ENCODE data around the gene GNPTG. TPM values are rescaled to one million over a fixed set of nuclear protein-coding genes. Genes with fewer than 3 reads are reported as not detected.

Gene GNPTG
- total and polyA plus RNA-seq, 2 of the 13 experiments (the other 11 are each of a cell fraction or from before 2014, with no cell fraction given), result 22.7 to 71.1 TPM

DNA sequence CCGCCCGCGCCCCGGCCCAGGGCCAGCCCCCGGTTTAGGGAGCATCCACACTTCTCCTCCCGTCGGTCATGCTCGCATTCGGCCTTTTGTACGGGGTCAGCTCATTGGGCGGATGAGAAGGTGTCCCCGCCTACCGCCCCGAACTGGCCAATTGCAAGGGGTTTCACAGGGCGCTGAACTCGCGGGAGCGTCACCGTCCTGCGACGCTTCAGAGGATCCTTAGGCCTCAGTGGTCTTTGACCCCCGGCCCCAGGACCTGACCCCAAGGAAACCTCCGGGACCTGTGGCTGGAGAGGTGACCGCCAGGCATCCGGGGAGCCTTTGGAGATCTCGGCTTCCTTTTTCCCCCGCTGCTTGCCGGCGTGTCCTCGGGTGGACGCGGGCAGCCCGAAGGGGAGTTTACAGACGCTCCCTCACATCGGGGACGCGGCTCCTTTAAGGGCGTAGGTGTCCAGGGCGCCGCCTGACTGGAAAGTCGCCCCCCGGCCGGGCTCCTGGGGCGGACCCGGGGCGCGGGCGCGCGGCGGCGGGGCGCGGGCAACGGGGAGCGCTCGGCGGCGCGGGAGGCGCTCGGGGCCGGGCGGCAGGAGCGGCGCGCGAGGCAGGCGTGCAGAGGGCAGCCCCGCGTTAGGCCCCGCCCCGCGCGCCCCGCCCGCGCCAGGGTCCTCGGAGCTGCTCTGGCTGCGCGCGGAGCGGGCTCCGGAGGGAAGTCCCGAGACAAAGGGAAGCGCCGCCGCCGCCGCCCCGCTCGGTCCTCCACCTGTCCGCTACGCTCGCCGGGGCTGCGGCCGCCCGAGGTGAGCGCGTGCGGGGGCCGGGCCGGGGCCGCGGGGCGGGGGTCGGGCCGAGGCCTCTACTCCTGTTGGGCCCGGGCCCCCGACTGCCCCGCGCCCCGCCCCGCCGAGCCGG lies 42.5 kb upstream of the GNPTG start, which contains the start of gene UBE2I (continued):
- TF ChIP-seq, protein P1, sequence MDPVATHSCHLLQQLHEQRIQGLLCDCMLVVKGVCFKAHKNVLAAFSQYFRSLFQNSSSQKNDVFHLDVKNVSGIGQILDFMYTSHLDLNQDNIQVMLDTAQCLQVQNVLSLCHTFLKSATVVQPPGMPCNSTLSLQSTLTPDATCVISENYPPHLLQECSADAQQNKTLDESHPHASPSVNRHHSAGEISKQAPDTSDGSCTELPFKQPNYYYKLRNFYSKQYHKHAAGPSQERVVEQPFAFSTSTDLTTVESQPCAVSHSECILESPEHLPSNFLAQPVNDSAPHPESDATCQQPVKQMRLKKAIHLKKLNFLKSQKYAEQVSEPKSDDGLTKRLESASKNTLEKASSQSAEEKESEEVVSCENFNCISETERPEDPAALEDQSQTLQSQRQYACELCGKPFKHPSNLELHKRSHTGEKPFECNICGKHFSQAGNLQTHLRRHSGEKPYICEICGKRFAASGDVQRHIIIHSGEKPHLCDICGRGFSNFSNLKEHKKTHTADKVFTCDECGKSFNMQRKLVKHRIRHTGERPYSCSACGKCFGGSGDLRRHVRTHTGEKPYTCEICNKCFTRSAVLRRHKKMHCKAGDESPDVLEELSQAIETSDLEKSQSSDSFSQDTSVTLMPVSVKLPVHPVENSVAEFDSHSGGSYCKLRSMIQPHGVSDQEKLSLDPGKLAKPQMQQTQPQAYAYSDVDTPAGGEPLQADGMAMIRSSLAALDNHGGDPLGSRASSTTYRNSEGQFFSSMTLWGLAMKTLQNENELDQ (CRISPR knock-in tag; IDR thresholded peaks at IDR 0.05; ENCODE audit: borderline replicate concordance), result peak; percentile 74; the same call in 1 of the 2 replicates
- TF ChIP-seq ZNF562 (CRISPR knock-in tag; IDR thresholded peaks at IDR 0.05; ENCODE audit: borderline replicate concordance) (no peak), SMAD9 (CRISPR knock-in tag; IDR thresholded peaks at IDR 0.05) (0 out of 2 replicates have a peak, but pooled peaks have one; percentile 76), ZNF343 (CRISPR knock-in tag; IDR thresholded peaks at IDR 0.05) (0 out of 2 replicates have a peak, but pooled peaks have one; percentile 41), SRSF4 (IDR thresholded peaks at IDR 0.05; ENCODE audit: low read depth, low read length, poor library complexity, severe bottlenecking) (no peak), ZNF577 (CRISPR knock-in tag; IDR thresholded peaks at IDR 0.05; ENCODE audit: borderline replicate concordance, low read depth) (no peak), SMARCC2 (IDR thresholded peaks at IDR 0.05) (no peak), ZKSCAN5 (CRISPR knock-in tag; IDR thresholded peaks at IDR 0.05) (peak; percentile 67; the same call in 1 of the 2 replicates), ZNF256 (CRISPR knock-in tag; conservative IDR thresholded peaks at IDR 0.05) (peak; percentile 86; the same call in 1 of the 2 replicates), MED13 (CRISPR knock-in tag; IDR thresholded peaks at IDR 0.05) (peak; percentile 40; the same call in 1 of the 2 replicates), SRY (CRISPR knock-in tag; IDR thresholded peaks at IDR 0.05) (peak; percentile 97)
- TF ChIP-seq, protein P2, sequence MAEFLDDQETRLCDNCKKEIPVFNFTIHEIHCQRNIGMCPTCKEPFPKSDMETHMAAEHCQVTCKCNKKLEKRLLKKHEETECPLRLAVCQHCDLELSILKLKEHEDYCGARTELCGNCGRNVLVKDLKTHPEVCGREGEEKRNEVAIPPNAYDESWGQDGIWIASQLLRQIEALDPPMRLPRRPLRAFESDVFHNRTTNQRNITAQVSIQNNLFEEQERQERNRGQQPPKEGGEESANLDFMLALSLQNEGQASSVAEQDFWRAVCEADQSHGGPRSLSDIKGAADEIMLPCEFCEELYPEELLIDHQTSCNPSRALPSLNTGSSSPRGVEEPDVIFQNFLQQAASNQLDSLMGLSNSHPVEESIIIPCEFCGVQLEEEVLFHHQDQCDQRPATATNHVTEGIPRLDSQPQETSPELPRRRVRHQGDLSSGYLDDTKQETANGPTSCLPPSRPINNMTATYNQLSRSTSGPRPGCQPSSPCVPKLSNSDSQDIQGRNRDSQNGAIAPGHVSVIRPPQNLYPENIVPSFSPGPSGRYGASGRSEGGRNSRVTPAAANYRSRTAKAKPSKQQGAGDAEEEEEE (CRISPR knock-in tag; IDR thresholded peaks at IDR 0.05; ENCODE audit: borderline replicate concordance), result no peak
- TF ChIP-seq, protein P3, sequence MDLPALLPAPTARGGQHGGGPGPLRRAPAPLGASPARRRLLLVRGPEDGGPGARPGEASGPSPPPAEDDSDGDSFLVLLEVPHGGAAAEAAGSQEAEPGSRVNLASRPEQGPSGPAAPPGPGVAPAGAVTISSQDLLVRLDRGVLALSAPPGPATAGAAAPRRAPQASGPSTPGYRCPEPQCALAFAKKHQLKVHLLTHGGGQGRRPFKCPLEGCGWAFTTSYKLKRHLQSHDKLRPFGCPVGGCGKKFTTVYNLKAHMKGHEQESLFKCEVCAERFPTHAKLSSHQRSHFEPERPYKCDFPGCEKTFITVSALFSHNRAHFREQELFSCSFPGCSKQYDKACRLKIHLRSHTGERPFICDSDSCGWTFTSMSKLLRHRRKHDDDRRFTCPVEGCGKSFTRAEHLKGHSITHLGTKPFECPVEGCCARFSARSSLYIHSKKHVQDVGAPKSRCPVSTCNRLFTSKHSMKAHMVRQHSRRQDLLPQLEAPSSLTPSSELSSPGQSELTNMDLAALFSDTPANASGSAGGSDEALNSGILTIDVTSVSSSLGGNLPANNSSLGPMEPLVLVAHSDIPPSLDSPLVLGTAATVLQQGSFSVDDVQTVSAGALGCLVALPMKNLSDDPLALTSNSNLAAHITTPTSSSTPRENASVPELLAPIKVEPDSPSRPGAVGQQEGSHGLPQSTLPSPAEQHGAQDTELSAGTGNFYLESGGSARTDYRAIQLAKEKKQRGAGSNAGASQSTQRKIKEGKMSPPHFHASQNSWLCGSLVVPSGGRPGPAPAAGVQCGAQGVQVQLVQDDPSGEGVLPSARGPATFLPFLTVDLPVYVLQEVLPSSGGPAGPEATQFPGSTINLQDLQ (CRISPR knock-in tag; IDR thresholded peaks at IDR 0.05), result no peak
- TF ChIP-seq, protein P4, sequence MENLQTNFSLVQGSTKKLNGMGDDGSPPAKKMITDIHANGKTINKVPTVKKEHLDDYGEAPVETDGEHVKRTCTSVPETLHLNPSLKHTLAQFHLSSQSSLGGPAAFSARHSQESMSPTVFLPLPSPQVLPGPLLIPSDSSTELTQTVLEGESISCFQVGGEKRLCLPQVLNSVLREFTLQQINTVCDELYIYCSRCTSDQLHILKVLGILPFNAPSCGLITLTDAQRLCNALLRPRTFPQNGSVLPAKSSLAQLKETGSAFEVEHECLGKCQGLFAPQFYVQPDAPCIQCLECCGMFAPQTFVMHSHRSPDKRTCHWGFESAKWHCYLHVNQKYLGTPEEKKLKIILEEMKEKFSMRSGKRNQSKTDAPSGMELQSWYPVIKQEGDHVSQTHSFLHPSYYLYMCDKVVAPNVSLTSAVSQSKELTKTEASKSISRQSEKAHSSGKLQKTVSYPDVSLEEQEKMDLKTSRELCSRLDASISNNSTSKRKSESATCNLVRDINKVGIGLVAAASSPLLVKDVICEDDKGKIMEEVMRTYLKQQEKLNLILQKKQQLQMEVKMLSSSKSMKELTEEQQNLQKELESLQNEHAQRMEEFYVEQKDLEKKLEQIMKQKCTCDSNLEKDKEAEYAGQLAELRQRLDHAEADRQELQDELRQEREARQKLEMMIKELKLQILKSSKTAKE (CRISPR knock-in tag; IDR thresholded peaks at IDR 0.05; ENCODE audit: borderline replicate concordance), result no peak
- TF ChIP-seq, protein P5, sequence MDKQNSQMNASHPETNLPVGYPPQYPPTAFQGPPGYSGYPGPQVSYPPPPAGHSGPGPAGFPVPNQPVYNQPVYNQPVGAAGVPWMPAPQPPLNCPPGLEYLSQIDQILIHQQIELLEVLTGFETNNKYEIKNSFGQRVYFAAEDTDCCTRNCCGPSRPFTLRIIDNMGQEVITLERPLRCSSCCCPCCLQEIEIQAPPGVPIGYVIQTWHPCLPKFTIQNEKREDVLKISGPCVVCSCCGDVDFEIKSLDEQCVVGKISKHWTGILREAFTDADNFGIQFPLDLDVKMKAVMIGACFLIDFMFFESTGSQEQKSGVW (CRISPR knock-in tag; IDR thresholded peaks at IDR 0.05; ENCODE audit: borderline replicate concordance), result peak; percentile 92
- TF ChIP-seq, protein P6, sequence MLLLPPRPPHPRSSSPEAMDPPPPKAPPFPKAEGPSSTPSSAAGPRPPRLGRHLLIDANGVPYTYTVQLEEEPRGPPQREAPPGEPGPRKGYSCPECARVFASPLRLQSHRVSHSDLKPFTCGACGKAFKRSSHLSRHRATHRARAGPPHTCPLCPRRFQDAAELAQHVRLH (CRISPR knock-in tag; IDR thresholded peaks at IDR 0.05; ENCODE audit: borderline replicate concordance, low read depth), result no peak
